GM19397 (cell line): ENCODE data around the gene PIN1.
"Not testable (repeated sequence)": the region's sequence is repeated elsewhere in the genome, so short reads cannot be mapped to it uniquely, and the experiment has no call there.

Source experiments
- ATAC-seq: cut with Tn5 transposase; IDR thresholded peaks from one replicate; pipeline ENCODE4 v1.9.1; 2021; ENCODE audit warnings: mild to moderate bottlenecking, moderate library complexity; ENCODE audit not compliant: unreplicated experiment

Gene PIN1

GRCh38 chr19:9818175-9818733, 16.9 kb upstream of the PIN1 start:
- no peak for ATAC-seq

- ATAC-seq, result peak; percentile 85
These were observed 16.2 kb upstream of the PIN1 start, which contains the start of gene FBXL12 for GRCh38 chr19:9818734-9819595. FBXL12 (minus strand) TSS chr19:9819079; CDS start chr19:9818813, 266 bp downstream.

GRCh38 chr19:9819596-9819909, 15.6 kb upstream of the PIN1 start:
- no peak for ATAC-seq

GRCh38 chr19:9820034-9820433, 15.1 kb upstream of the PIN1 start:
- ATAC-seq, result not testable (repeated sequence)

GRCh38 chr19:9823816-9824215, 11.3 kb upstream of the PIN1 start:
- ATAC-seq, result no peak

GRCh38 chr19:9827289-9828238, 7.6 kb upstream of the PIN1 start, which contains the start of gene UBL5:
UBL5 (plus strand) TSS chr19:9827918; CDS start chr19:9828338, 420 bp downstream.
- ATAC-seq, result peak; percentile 90

- no peak for ATAC-seq
These were observed 6.5 kb upstream of the PIN1 start for GRCh38 chr19:9828551-9829063.

GRCh38 chr19:9834307-9834725, 802 bp upstream of the PIN1 start:
- no peak for ATAC-seq

- ATAC-seq, result peak; percentile 26
These were observed 410 bp downstream of the PIN1 start for GRCh38 chr19:9835507-9835949.

- no peak for ATAC-seq
These were observed 903 bp downstream of the PIN1 start for GRCh38 chr19:9836021-9836420.

GRCh38 chr19:9838324-9838723, 3.2 kb downstream of the PIN1 start:
- ATAC-seq, result no peak

- no peak for ATAC-seq
These were observed 4.3 kb downstream of the PIN1 start for GRCh38 chr19:9839415-9839814.

- ATAC-seq, result no peak
These were observed 7.9 kb downstream of the PIN1 start for GRCh38 chr19:9842834-9843625.

GRCh38 chr19:9843626-9844273, 8.6 kb downstream of the PIN1 start:
- ATAC-seq, result not testable (repeated sequence)

- no peak for ATAC-seq
These were observed 12.1 kb downstream of the PIN1 start for GRCh38 chr19:9847087-9847671.

GRCh38 chr19:9848060-9848459, 12.9 kb downstream of the PIN1 start:
- ATAC-seq, result no peak

- no peak for ATAC-seq
These were observed 13.6 kb downstream of the PIN1 start for GRCh38 chr19:9848762-9849161.

GRCh38 chr19:9849791-9850190, 14.7 kb downstream of the PIN1 start:
- no peak for ATAC-seq

GRCh38 chr19:9850235-9850959, 15.3 kb downstream of the PIN1 start:
- no peak for ATAC-seq
